COR-L47 (cell line): Measurements from ENCODE around the gene GAB3.
"Not testable (repeated sequence)": the region's sequence is repeated elsewhere in the genome, so short reads cannot be mapped to it uniquely, and the experiment has no call there.

Experiments used
- DNase-seq: peaks from one replicate; lab custom pipeline; 2025; lab: John Stamatoyannopoulos, UW

Gene GAB3

DNA sequence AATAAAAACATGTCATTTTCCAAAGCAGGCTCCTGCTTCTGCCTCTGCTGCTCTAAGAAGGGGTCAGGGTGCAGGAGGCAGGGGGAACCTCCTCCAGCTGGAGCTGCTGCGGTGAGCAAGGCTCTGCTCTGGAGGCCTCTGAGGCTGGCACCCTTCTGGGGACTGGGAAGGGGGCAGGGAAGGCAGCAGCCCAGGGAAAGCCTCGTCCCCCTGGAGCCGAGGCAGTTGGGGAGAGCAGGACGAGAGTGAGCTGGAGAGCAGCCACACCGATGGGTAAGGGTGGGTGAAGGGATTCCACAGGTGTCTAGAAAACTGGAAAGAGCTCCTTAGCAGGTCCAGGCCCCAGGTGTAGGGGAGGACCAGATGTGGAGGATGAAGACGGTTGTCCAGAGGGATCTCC lies 95.5 kb downstream of the GAB3 start:
- no peak for DNase-seq

DNA sequence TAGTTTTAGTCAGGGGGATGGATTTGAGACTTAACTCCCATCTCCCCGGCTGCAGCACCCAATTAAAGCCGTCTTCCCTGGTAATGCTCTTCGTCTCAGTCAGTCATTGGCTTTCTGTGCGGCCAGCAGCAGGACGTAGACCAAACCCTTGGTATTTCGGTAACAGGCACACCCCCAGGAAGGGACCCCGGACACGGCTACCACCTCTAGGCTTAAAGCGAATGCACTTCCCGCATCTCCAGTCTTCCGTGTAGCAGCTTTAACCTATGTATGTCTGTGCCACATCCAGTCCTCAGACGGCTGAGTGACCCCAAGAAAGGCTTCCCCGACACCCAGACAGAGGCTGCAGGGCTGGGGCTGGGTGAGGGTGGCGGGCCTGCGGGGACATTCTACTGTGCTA lies 96.0 kb downstream of the GAB3 start:
- DNase-seq: no peak

DNA sequence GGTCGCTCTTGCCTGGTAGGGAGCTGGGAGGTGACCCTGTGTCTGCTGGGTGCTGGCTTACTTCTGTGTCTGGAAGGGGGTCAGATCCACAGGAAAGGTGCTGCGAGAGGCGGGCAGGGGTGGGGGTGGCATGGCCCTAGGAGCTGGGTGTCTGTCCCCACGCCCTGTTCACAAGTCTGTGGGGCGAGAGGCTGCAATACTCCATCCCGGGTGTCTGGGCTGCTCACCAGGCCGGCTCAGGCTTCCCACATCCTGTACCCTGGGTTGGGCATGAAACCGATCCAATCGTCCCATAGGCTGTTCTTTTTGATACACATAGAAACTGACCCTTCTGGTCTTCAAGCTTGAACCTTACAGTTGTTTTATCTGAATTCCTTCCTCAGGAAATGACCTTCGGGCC lies 96.5 kb downstream of the GAB3 start:
- DNase-seq: no peak

DNA sequence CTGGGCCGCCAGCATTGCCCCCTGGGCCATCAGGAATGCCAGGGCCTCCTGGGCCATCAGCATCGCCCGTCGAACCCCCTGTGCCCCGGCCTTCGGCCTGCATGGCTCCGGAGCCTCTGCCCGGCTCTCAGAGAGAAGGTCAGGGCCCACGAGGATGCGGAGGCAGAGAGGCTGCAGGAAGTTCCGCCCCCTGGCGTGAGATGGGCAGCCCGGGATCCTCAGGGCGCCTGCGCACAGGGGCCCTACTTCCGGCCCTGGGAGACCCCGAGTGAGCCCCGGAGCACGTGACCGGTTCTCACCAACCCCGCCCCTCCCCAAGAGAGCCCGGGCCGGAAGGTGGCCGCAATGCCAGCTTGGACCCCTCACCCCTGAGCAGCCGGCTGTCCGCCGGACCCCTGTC lies 97.5 kb downstream of the GAB3 start, which contains the start of gene CTAG2:
CTAG2 (minus strand) TSS at position 167 of the 400 bp plus-strand sequence; CDS start at position 103, 64 bp downstream.
- DNase-seq: not testable (repeated sequence)

DNA sequence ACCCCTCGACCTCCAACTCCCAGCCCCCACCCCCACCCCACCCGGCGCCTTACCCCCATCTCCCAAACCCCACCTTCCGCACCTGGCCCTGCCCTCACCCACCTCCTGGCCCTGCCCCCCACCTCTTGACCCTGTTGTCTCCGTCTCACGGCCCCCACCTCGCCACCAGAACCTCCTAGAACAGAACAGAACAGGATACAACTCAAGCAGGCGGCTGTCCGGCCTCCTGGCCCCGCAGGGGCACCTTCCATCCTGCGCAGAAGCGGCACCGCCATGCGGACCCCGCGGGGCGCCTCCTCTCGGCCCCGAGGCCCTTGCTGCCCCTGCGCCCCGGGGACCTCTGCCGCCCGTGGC lies 97.9 kb downstream of the GAB3 start:
- DNase-seq: no peak

DNA sequence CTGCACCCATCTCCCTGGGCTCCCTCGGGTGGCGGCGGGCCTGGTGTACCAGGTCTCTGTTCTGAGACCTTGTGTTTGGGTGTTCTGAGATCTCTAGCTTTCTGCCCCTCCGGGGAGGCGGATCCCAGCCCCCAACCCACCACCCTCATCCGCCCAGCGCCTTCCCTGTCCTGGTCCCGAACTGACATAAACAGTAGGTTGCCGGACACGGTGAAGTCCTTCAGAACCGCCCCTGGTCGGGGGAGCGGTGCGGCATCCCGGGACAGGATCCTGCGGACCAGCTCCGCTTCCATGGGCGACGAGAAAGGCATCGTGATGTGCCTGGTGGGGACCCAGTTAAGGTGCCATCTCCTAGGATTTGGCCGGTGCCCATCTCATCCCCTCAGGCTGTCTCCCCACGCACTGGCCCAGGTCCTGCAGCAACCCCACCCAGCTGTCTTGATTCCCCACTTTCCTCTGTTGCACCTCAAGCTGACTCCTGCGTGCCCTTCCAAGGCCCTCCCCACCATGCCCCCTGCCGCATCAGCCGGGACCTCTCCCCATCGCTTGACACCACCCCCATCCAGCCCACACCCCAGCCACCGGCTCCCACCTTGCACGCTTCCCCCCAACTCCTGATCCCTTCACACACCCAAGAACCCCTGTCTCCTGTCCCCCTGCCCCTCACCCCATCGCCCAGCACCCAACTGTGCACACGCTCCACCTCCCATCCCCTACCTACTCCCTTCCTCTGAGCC lies 98.4 kb downstream of the GAB3 start:
- no peak for DNase-seq

DNA sequence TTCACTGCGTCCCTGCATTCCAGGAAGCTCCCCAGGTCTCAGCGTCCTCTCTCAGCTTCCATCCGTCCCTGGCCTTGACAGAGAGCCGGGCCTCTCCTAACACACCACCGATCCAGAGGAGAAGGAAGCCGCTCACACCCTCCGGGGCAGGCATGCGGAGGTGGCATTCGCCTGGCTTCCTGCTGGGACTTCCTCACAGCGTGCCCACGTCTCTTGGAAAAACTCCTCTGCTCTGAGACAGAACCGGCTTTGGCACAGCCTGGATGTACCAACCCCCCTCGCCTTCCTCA lies 100.7 kb downstream of the GAB3 start:
- DNase-seq: no peak

DNA sequence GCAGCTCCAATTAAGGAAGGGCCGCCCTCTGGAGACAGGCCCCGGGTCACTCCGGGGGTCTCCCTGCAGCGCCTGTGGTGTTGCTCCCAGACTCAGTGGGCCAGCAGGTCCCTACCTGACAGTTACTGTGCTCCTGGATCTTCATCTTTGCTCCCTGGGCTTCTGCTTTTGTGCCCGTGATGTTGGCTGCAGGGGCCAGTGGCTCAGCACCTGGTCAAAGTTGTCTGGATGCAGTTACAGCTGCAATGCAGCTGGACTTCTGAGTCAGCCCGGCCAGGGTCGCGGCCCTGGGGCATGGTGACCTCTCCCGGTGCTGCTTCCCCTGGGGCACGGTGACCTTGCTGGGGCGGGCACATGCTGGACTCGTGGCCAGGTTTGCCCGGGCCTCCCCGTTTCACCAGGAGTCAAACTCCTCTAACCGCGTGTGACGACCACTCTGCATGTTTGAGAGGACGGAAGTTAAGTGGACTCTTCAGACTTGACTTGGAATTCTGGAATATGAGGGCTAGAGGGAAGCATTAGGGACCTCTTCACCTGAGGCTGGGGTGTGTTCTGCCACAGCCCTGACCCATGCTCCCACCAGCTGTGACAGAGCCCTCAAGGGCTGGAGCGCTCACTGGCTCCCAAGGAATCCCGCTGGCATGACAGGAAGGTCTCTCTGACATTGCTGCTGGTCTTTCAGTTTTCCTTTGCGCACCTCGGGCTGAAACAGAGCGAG lies 101.2 kb downstream of the GAB3 start:
- DNase-seq: no peak

DNA sequence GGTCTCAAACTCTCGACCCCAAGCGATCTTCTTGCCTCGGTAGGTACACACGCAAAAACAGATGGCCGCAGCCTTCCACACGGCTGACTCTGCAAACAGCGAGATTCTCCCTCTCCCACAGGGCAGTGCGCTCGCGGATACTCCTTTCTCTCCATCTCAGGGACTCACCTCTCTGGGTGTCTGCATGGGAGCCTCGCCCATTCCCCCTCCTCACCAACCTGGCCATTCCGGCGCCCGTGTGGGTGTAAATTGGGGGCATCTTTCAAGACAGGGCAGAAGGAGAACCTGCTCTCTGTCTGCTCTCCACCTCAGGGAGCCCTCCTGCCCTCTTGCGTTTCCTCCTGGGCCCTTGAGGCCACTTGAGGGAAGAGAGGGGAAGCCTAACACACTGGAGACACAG lies 101.9 kb downstream of the GAB3 start:
- DNase-seq: no peak

DNA sequence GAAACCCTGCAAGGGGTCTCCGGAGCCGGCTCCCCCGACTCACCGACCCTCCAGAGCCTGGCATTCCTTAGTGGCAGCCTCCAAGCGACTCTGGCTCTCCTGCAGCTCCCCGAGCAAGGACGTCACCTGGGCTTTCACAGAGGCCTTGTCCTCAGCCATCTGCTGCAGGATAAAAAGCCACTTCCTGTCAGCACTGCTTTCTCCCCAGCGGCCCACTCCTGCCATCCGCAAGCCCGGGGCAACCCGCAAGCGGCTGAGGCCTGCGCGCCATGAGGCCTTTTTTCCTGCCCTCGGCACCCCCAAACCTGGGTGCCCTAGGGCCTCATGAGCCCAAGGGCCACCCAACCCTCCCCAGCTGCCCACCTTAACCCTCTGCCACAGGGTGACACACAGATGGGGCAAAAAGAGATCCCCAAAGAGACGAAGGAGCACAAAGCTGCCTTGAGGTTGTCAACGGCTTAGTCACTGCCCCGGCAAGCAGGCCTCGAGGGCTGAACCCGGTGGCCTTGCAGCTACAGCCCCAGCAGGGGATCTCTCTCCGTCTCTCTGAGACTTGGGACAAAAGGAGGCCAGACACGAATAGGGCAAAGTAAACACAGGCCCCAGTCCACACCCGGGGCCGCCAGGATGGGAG lies 105.0 kb downstream of the GAB3 start:
- not testable (repeated sequence) for DNase-seq

DNA sequence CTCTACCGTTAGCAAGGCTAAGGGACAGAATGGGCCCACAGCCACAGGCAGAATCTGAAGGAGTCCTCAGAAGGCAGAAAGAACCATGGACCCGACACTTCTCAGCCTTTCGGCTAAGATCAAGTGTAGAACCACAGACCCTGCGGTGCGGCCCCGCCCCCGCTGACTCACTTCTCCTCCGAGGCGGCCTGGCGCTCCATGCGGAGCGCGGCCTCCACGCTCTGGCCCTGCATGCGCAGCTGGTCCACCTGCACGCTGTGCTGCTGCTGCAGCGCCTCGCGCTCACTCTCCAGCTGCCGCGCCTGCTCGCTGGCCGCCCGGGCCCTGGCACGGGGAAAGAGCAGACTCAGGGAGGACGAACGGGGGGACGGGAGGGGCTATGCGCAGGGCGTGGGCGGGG lies 107.2 kb downstream of the GAB3 start:
- DNase-seq: not testable (repeated sequence)

DNA sequence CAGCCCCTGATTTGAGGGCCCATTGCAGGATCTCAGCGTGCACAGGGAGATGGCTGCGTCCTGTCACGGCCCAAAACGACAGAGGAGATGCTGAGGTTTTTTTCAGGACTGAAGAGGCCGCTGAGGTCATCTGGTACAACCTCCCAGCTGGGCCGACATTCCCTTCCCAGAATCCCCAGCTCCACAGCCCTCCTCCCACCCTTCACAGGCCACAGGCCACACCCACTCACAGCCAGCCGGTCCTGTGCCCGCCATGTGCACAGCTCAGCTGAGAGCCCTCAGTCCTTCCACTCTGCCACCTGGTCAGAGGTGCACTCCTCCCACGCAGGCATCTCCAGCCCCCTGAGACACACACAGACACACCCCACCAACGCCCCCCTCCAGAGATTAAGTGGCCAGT lies 109.1 kb downstream of the GAB3 start:
- not testable (repeated sequence) for DNase-seq

DNA sequence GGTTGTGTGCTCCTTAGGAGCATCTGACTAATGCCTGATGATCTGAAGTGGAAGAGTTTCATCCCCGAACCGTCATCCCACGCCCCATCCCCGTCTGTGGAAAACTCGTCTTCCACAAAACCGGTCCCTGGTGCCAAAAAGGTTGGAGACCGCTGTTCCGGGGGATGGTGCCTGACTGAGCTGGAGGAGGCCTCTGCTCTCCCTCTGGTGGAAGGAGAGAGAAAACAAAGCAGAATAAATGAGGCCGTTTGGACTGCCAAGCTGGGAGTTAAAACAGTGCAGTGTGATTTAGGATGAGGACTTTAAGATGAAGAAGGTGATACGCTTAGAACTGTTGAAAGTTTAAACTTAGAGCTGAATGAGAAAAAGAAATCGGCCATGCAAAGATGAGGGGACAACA lies 117.2 kb downstream of the GAB3 start:
- DNase-seq: not testable (repeated sequence)

DNA sequence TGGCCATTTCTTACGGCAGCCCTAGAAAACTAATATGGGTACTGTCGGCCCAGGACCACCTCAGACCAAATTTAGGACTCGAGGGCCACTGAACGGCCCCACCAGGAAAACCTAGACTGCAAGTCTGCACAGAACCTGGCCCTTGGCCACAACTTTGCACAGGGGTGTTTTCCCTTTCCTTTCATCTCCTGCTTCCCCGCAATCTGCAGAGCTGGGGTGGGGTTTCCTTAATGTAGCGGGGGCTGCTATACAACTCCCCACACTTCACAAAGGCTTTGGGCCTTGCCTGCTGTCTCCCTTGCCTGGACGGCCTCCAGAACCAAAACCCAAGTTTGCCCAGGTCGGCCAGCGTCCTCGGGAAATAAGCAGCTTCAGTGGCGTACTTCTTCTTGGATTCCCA lies 119.9 kb downstream of the GAB3 start:
- not testable (repeated sequence) for DNase-seq

DNA sequence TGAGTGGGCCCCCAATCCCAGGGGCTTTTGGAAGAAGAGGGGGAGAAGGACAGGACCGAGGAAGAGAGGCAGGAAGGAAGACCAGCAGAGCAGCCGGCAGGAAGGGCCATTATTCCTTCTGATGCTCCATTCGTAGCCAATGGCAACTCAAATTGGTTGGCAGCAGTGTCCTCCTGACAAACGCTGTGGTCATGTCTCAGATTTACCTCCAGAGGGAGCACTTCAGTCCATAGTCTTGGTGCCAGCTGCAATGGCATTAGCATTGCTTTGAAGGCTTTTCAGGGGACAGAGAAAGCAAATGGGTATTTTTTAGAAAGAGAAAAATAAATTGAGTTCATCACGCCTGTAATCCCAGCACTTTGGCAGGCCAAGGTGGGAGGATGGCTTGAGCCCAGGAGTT lies 121.9 kb downstream of the GAB3 start:
- not testable (repeated sequence) for DNase-seq
